PFSK-1 (cell line): ENCODE data around the gene SMOC2.

Source experiments
- POLR2AphosphoS5 ChIP-seq: IDR thresholded peaks from 2 replicates; pipeline ENCODE4 v1.6.1; 2012; ENCODE audit warnings: low read depth, mild to moderate bottlenecking, control low read depth, low read length, moderate library complexity
- SIN3A ChIP-seq: IDR thresholded peaks from 2 replicates; pipeline ENCODE4 v1.6.1; 2012; ENCODE audit warnings: mild to moderate bottlenecking, low read length, moderate library complexity, borderline replicate concordance; ENCODE audit not compliant: insufficient read depth
- TAF1 ChIP-seq: IDR thresholded peaks from 2 replicates; pipeline ENCODE4 v1.6.1; 2012; ENCODE audit warnings: low read length, control low read depth, borderline replicate concordance; ENCODE audit not compliant: insufficient read depth
- TF ChIP-seq, protein P1 (sequence below), 2 experiments: IDR thresholded peaks; 2 replicates each; pipeline versions ENCODE4 v1.6.1 to v1.8.0; 2011 to 2012; ENCODE audit warnings: low read depth in 2 of 2, low read length in 2 of 2, control low read depth in 1 of 2, inconsistent platforms in 1 of 2, mild to moderate bottlenecking in 1 of 2, moderate library complexity in 1 of 2; ENCODE audit not compliant: insufficient read depth in 1 of 2

DNA sequence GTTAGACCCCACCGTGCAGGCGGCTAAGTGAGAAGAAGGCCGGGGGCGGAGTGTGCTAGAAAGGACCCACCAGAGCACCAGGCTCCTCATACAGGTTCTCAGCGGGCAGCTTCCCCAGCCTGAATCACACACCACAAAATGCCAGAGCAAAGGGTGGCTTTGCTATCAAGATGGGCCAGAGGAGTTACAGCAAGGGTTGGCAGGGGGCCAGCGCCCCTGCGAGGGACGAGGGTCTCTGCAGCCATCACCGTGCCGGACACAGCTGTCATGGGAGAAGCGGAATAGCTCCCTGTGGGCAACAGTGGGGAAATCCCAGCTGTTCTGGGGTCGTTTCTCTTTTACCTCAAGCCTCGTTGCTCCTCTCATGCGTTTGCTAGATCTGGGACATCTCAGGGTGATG lies 206.3 kb downstream of the SMOC2 start:
- TF ChIP-seq POLR2AphosphoS5: no peak
- TF ChIP-seq, protein P1, sequence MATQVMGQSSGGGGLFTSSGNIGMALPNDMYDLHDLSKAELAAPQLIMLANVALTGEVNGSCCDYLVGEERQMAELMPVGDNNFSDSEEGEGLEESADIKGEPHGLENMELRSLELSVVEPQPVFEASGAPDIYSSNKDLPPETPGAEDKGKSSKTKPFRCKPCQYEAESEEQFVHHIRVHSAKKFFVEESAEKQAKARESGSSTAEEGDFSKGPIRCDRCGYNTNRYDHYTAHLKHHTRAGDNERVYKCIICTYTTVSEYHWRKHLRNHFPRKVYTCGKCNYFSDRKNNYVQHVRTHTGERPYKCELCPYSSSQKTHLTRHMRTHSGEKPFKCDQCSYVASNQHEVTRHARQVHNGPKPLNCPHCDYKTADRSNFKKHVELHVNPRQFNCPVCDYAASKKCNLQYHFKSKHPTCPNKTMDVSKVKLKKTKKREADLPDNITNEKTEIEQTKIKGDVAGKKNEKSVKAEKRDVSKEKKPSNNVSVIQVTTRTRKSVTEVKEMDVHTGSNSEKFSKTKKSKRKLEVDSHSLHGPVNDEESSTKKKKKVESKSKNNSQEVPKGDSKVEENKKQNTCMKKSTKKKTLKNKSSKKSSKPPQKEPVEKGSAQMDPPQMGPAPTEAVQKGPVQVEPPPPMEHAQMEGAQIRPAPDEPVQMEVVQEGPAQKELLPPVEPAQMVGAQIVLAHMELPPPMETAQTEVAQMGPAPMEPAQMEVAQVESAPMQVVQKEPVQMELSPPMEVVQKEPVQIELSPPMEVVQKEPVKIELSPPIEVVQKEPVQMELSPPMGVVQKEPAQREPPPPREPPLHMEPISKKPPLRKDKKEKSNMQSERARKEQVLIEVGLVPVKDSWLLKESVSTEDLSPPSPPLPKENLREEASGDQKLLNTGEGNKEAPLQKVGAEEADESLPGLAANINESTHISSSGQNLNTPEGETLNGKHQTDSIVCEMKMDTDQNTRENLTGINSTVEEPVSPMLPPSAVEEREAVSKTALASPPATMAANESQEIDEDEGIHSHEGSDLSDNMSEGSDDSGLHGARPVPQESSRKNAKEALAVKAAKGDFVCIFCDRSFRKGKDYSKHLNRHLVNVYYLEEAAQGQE (IDR thresholded peaks at IDR 0.05; ENCODE audit: insufficient read depth in 1 of 2, low read depth in 2 of 2, low read length in 2 of 2): no peak
- TF ChIP-seq TAF1: no peak
- no peak for TF ChIP-seq SIN3A
